Stimulated activated CD8-positive, alpha-beta memory T cell treated with anti-CD3 and anti-CD28 coated beads, Interleukin-7, amount 100 ng/mL, for 24 hours (primary cell): ENCODE measurements around the gene PPP2R2D.

Source experiments
- DNase-seq: peaks from one replicate; pipeline ENCODE4 v3.0.0-alpha.2; 2020; ENCODE audit warnings: low read depth

PPP2R2D gene

DNA sequence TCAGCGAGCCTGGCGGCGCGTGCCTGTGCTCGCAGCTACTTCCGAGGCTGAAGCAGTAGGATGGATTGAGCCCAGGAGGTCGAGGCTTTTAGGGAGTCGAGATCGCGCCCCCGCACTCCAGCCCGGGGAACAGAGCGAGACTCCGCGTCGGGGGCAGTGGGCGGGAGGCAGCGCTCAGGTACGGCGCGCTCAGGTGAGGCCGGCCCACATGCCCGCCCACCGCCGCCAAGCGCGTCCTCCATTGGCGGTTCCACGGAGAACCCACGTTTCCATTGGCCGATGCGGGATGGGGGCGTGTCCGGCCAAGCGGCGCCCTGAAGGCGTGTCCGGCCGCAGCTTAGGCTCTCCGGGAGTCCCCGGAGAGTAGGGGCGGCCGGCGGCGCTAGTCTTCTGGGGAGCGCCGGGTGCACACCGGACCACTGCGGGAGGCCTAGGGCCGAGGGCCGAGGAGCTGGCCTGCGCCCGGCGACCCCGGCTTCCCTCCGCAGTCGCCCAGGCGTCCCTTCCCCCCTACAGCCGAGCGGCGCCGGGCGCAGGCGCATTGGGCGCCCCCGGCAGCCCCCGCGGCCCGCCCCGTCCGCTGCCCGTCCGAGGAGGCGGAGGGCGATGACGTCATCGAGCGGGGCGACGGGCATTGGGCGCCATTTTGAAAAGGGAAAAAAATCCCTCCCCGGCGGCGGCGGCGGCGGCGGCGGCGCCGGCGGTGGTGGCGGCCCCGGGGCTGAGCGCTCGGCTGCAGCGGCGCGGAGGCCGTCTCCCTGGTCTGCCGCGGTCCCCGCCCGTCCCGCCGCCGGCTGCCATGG is at the start of gene PPP2R2D:
Gene PPP2R2D (plus strand): TSS at position 659 of the 803 bp plus-strand sequence. CDS start 141 bp downstream, at position 800.
- DNase-seq = peak; percentile 85

DNA sequence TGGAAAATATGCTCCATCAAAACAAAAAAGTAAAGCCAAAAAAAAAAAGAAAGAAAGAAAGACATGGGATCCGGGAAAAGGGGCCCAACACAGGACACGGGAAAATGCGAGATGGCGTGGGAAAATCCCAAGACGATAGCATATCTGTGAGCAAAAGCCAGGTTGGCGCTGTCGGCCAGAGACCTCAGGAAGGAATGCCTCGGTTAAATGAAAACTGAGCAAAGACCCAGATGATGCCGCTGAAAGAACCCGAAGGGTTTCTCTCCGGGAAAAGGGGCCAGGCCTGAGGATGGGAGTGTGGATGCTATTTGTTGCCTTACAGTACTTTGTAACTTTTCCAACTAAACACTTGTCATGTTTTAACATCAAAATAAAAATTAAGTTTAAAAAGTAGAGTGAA is 49.5 kb upstream of the PPP2R2D start:
- no peak for DNase-seq

DNA sequence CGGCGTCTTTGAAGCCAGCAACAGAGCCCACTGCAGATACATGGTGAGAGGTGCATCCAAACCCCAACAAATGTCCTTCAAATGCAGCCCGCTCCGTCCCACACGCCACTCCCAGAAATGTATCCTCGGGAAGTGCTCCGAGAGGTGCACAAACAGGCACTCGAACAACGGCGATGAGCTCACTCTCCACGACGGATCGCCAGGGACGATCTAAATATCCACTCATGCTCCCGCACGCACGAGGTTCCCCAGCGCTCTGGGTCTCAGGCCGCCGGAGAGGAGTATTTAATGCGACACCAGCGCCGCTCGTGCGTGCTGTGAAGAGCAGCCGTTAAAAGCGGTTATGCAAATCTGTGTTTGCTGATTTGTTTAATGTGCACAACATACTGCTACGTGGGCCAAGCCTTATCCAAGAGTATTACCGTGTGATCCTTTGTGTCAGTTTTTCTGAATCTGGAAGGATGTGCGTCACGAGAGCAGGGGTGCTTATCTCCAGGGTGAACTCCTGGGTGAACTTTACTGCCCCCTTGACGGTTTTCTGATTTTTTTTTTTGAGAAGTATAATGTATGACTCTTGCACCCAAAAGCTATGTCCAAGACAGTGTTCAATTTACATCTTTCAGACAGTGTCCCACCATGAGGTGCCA is 48.5 kb upstream of the PPP2R2D start:
- DNase-seq = no peak

DNA sequence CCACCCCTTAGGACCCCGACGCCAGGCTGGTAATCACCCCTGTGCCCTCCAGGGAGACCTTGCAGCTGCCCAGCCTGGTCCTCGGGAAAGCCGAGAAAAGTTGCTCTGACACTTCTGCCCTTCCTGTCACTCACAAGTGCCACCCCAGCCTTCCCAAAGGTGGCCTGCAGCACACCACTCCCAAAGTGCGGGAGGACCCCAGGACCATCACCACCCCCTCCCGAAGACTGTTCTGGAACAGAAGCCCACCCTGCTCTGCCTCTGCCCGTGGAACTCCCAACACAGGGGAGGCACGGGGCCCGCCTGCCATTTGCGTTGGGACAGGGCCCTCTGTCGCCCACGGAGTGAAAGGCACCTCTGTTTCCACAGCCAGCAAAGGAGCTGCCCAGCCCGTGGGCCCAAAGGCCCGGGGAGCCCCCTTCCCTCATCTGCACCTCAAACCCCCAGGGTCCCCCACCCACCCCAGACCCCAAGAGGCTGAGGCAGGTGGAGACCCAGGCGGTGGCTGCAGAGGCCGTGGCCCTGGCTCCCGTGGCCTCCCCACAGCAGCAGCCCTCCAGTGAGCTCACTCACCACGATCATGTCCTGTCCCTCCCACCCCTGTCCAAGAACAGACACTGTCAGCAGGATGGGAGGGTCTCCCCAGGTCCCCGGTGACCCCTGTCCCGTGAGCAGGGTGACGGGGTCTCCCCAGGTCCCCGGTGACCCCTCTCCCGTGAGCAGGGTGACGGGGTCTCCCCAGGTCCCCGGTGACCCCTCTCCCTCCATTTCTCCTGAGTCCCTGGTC is 47.8 kb upstream of the PPP2R2D start:
- DNase-seq = no peak

DNA sequence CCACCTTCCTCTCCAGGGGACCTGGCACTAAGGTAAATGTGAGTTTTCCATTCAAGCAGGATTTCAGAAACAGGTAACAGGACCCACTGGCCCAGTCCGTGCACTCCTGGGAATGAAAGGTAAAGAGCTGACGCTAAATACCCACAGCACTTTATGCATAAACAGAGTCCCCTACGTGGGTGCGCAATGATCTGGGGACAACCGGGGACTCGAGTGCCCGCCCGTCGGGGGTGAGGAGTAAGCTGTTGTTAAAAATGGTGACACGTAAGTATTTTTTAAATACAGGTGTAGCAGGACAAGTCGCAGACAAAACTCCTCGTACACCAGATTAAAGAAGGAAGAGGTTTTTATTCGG is 47.2 kb upstream of the PPP2R2D start:
- DNase-seq = no peak

GRCh38 chr10:131854579-131855335 is 46.1 kb upstream of the PPP2R2D start:
- DNase-seq = no peak

DNA sequence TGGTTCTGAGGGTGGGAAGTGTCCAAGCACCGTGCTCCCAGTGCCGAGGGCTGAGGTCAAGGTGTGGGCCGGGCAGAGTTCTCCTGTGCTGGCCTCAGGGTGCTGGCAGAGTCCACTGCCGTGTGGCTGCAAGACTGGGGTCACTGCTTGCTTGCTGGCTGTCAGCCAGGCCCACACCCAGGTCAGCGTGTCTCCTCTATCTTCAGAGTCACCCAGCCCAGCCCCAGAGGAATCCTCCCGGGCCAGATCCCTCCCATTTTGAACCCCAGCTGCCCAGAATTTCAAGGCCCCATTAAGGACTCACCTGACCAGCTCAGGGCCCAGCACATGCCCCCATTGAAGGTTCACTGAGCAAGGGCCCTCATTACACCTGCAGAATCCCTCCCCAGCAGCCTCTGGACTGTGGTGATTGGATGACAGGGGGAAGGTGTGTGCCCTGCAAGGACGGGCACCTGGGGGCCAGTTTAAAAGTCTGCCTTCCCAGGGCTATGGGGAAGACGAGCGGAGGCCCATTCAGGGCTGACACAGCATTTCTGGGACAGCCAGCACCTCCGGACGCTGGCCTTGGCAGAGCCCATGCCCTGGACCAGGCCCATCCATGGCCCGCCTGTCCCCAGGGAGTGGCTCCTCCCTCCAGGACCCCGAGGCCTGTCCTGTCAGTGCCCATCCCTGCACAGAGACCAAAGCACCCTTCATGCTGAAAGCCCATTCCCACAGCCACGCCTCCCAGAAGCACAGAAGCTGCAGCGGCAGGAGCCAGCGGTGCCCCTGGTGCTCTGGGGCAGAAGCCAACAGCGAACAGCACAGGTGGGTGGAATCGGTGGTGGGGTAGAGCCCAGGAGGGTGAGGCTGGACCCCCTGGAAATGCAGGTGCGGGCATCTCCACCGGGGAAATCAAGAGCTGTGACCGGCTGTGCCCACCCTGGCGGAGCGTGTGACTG is 45.1 kb upstream of the PPP2R2D start:
- DNase-seq = no peak

GRCh38 chr10:131856441-131857094 is 44.2 kb upstream of the PPP2R2D start:
- DNase-seq = no peak

- DNase-seq = no peak
Measured at GRCh38 chr10:131857156-131858117, 43.4 kb upstream of the PPP2R2D start.

GRCh38 chr10:131858118-131858515 is 42.7 kb upstream of the PPP2R2D start:
- no peak for DNase-seq

GRCh38 chr10:131858583-131859340 is 42.0 kb upstream of the PPP2R2D start:
- no peak for DNase-seq

DNA sequence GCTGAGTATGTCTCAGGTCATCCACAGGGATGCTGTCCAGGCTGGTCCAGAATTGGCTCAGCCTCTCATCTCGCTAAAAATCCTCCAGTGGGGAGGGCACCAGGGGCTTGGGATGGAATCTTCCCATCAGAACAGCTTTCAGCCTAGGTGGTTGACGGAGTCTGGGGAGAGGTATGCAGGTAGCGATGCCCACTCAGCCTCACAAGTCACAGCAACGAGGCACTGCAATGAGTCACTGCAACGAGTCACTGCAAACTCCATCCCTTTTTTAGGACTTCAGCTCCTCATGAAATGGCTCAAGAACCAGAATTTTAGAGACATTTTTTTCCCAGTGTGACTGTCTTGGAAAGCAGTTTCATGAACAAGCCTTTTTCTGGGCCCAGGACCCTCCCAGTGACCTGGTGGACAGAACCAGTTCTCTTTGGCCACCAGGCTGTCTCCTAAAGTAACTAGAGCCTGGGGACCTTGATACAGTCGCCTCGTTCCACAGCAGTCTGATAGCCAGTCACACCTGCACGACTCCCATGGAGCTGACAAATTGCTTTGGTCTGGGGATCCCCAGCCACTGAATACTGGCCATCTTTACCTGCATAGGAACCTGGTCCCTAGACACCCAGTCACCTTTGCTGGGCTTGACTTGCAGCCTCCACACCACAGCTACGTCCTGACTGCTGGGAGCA is 41.3 kb upstream of the PPP2R2D start:
- DNase-seq = no peak

- no peak for DNase-seq
Measured at GRCh38 chr10:131860311-131860710, 40.5 kb upstream of the PPP2R2D start.

DNA sequence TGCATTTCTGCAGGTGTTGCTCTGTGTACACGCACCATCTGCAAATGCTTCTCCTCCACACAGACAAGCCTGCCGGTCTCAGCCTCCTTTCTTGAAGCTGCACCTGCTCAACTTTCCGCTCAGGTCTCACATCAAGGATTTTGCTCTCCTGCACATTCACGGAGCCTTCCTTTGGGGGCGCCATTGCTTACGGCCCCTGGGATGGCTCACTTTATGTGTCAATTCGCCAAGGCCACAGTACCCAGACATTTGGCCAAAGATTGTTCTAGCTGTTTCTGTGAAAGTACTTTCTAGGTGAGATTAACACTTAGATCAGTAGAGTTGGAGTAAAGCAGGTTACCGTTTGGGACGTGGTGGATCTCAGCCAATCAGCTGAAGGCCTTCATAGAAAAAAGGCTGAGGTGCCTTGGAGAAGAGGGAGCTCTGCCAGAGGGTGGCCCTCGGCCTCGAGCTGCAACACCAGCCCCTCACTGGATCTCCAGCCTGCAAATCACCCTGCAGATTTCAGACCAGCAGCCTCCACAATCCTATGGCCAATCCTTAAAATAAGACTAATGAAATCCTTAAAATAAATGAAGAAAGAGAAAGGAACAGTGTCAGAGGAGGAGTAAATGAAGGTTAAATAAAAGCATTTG is 39.9 kb upstream of the PPP2R2D start:
- no peak for DNase-seq

DNA sequence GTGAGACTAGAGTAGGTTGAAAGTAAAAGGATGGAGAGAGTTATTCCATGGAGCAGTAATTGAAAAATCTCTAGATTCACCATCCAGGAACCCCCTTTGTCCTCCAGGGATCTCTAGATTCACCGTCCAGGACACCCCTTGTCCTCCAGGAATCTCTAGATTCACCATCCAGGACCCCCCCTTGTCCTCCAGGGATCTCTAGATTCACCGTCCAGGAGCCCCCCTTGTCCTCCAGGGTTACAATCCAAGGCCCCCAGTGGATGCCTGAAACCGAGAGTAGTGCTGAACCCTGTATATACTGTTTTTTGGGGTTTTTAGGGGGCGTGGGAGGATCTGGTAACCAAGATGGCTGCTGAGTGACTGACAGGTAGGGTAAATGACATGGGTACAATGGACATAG is 38.3 kb upstream of the PPP2R2D start:
- no peak for DNase-seq

- DNase-seq = no peak
Measured at GRCh38 chr10:131865223-131865917, 35.4 kb upstream of the PPP2R2D start.

DNA sequence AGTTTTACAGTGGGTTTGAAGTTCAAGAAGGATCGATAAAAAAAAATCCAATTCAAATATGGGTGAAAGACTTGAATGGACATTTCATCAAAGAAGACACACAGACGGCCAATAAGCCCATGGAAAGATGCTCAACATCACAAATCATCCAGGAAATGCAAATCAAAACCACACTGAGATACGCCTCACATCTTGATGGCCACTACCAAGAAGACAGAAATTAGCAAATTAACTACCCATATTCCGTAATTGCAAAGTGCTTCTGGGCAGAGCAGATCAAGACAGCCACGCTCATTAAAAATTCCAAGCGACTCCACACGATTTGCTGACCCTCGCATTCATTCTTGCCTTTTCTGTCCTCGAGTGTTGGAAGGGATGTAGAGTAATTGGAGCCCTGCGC is 34.1 kb upstream of the PPP2R2D start:
- DNase-seq = no peak
